ENCODE results near the gene PSG1. TPM values are rescaled to one million over a fixed set of nuclear protein-coding genes. Genes with fewer than 3 reads are reported as not detected.
A peak's percentile ranks its signal among the peaks of the same experiment; 100 is the strongest.
"Not testable (repeated sequence)": the region's sequence is repeated elsewhere in the genome, so short reads cannot be mapped to it uniquely, and the experiment has no call there.

PSG1 gene
- total RNA-seq, 2 donors from 2014 or later: not detected

- ATAC-seq (no peak), DNase-seq (no peak)
- no peak overlapping the region for H3K4me3 ChIP-seq
- H3K36me3 ChIP-seq (replicated peaks in 1 of 2; ENCODE audit: insufficient read depth in 1 of 2, low read depth in 2 of 2): no peaks in the 10 kb centered on the region
- WGBS, 2 donors: 4 to 7% methylated on average over 3 of the region's 3 CpGs
- TF ChIP-seq CTCF (IDR thresholded peaks at IDR 0.05) (no peak), POLR2A (IDR thresholded peaks at IDR 0.05) (no peak)
- intact Hi-C loops (cut with DNase I): no loop called here
- no peaks in the 10 kb centered on the region for H3K9me3 ChIP-seq
- no peaks in the 10 kb centered on the region for H3K27me3 ChIP-seq
- no peak overlapping the region for H3K27ac ChIP-seq
- no peaks in the 10 kb centered on the region for H3K4me1 ChIP-seq
Observed at GRCh38 chr19:42919757-42920079, 40.2 kb upstream of the PSG1 start.

GRCh38 chr19:42919070-42919756, 39.7 kb upstream of the PSG1 start:
- TF ChIP-seq CTCF (IDR thresholded peaks at IDR 0.05): peak in 3 of 7 experiments; percentile 16 to 30 (median 24)
- H3K27me3 ChIP-seq; H3K36me3 ChIP-seq (replicated peaks in 1 of 2; ENCODE audit: insufficient read depth in 1 of 2, low read depth in 2 of 2); DNase-seq; ATAC-seq; H3K9me3 ChIP-seq; H3K4me3 ChIP-seq; H3K4me1 ChIP-seq; H3K27ac ChIP-seq; intact Hi-C loops (cut with DNase I): not testable (repeated sequence)
- WGBS, 2 donors: 50 to 65% methylated on average over 21 to 24 of the region's 26 CpGs

GRCh38 chr19:42918377-42919069, 39.0 kb upstream of the PSG1 start:
- H3K27me3 ChIP-seq; intact Hi-C loops (cut with DNase I); H3K4me1 ChIP-seq; H3K4me3 ChIP-seq; H3K36me3 ChIP-seq (replicated peaks in 1 of 2; ENCODE audit: insufficient read depth in 1 of 2, low read depth in 2 of 2); DNase-seq; H3K27ac ChIP-seq; H3K9me3 ChIP-seq; ATAC-seq: not testable (repeated sequence)
- WGBS, 2 donors: 57 to 70% methylated on average over 15 of the region's 15 CpGs

- H3K4me1 ChIP-seq; intact Hi-C loops (cut with DNase I); DNase-seq; H3K36me3 ChIP-seq (replicated peaks in 1 of 2; ENCODE audit: insufficient read depth in 1 of 2, low read depth in 2 of 2); H3K27me3 ChIP-seq; H3K4me3 ChIP-seq; H3K9me3 ChIP-seq; ATAC-seq; H3K27ac ChIP-seq: not testable (repeated sequence)
- 30 to 50% methylated on average over 1 of the region's 1 CpG for WGBS, 2 donors
Observed at GRCh38 chr19:42917634-42918033, 38.1 kb upstream of the PSG1 start, which contains the start of gene PSG6. PSG6 (minus strand) TSS chr19:42917894; CDS start chr19:42917792, 102 bp downstream.

GRCh38 chr19:42916931-42917330, 37.4 kb upstream of the PSG1 start:
- DNase-seq; H3K9me3 ChIP-seq; H3K27me3 ChIP-seq; H3K4me1 ChIP-seq; ATAC-seq; H3K4me3 ChIP-seq; H3K27ac ChIP-seq; intact Hi-C loops (cut with DNase I); H3K36me3 ChIP-seq (replicated peaks in 1 of 2; ENCODE audit: insufficient read depth in 1 of 2, low read depth in 2 of 2): not testable (repeated sequence)
- 53 to 87% methylated on average over 1 of the region's 1 CpG for WGBS, 2 donors

GRCh38 chr19:42913516-42913915, 34.0 kb upstream of the PSG1 start:
- ATAC-seq; H3K27ac ChIP-seq; H3K9me3 ChIP-seq; H3K27me3 ChIP-seq; H3K4me1 ChIP-seq; DNase-seq; intact Hi-C loops (cut with DNase I); H3K36me3 ChIP-seq (replicated peaks in 1 of 2; ENCODE audit: insufficient read depth in 1 of 2, low read depth in 2 of 2); H3K4me3 ChIP-seq: not testable (repeated sequence)
- WGBS, 2 donors: 69 to 72% methylated on average over 5 of the region's 5 CpGs

- ATAC-seq; intact Hi-C loops (cut with DNase I); H3K4me3 ChIP-seq; H3K9me3 ChIP-seq; DNase-seq; H3K27me3 ChIP-seq; H3K27ac ChIP-seq; H3K36me3 ChIP-seq (replicated peaks in 1 of 2; ENCODE audit: insufficient read depth in 1 of 2, low read depth in 2 of 2); H3K4me1 ChIP-seq: not testable (repeated sequence)
- 70 to 74% methylated on average over 4 of the region's 4 CpGs for WGBS, 2 donors
Observed at GRCh38 chr19:42912941-42913340, 33.4 kb upstream of the PSG1 start.

- H3K9me3 ChIP-seq; intact Hi-C loops (cut with DNase I); H3K4me1 ChIP-seq; H3K27me3 ChIP-seq; H3K36me3 ChIP-seq (replicated peaks in 1 of 2; ENCODE audit: insufficient read depth in 1 of 2, low read depth in 2 of 2); DNase-seq; ATAC-seq; H3K4me3 ChIP-seq; H3K27ac ChIP-seq: not testable (repeated sequence)
- 63 to 68% methylated on average over 5 of the region's 5 CpGs for WGBS, 2 donors
Observed at GRCh38 chr19:42911731-42912130, 32.2 kb upstream of the PSG1 start.

GRCh38 chr19:42906162-42906561, 26.6 kb upstream of the PSG1 start:
- WGBS, 2 donors: 36 to 42% methylated on average over 5 of the region's 5 CpGs
- ATAC-seq; H3K4me1 ChIP-seq; H3K36me3 ChIP-seq (replicated peaks in 1 of 2; ENCODE audit: insufficient read depth in 1 of 2, low read depth in 2 of 2); H3K9me3 ChIP-seq; intact Hi-C loops (cut with DNase I); DNase-seq; H3K27me3 ChIP-seq; H3K4me3 ChIP-seq; H3K27ac ChIP-seq: not testable (repeated sequence)

- H3K27me3 ChIP-seq; H3K9me3 ChIP-seq; ATAC-seq; H3K4me3 ChIP-seq; H3K36me3 ChIP-seq (replicated peaks in 1 of 2; ENCODE audit: insufficient read depth in 1 of 2, low read depth in 2 of 2); intact Hi-C loops (cut with DNase I); H3K4me1 ChIP-seq; DNase-seq; H3K27ac ChIP-seq: not testable (repeated sequence)
- 68 to 79% methylated on average over 4 of the region's 4 CpGs for WGBS, 2 donors
Observed at GRCh38 chr19:42900561-42900960, 21.0 kb upstream of the PSG1 start.

Data from body of pancreas (tissue), 4 donors.